ENCODE results near the gene ASCC1.
A peak's percentile ranks its signal among the peaks of the same experiment; 100 is the strongest.
"Not testable (repeated sequence)": the region's sequence is repeated elsewhere in the genome, so short reads cannot be mapped to it uniquely, and the experiment has no call there.

The ASCC1 gene

GRCh38 chr10:72167118-72167517 is 49.0 kb downstream of the ASCC1 start:
- TF ChIP-seq, protein P1, sequence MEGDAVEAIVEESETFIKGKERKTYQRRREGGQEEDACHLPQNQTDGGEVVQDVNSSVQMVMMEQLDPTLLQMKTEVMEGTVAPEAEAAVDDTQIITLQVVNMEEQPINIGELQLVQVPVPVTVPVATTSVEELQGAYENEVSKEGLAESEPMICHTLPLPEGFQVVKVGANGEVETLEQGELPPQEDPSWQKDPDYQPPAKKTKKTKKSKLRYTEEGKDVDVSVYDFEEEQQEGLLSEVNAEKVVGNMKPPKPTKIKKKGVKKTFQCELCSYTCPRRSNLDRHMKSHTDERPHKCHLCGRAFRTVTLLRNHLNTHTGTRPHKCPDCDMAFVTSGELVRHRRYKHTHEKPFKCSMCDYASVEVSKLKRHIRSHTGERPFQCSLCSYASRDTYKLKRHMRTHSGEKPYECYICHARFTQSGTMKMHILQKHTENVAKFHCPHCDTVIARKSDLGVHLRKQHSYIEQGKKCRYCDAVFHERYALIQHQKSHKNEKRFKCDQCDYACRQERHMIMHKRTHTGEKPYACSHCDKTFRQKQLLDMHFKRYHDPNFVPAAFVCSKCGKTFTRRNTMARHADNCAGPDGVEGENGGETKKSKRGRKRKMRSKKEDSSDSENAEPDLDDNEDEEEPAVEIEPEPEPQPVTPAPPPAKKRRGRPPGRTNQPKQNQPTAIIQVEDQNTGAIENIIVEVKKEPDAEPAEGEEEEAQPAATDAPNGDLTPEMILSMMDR (IDR thresholded peaks at IDR 0.05; ENCODE audit: control extremely low read depth, extremely low read depth, low read depth, missing control alignments): no peak
- DNase-seq (ENCODE audit: extremely low spot score): no peak
- CTCF ChIA-PET: interaction anchor here (1.3 to 1.4 kb wide), 2 partner anchors 23 to 41 kb away, joined by 3 read pairs; no protein-coding TSS in a partner anchor
- POLR2A ChIA-PET: no interaction called here

DNA sequence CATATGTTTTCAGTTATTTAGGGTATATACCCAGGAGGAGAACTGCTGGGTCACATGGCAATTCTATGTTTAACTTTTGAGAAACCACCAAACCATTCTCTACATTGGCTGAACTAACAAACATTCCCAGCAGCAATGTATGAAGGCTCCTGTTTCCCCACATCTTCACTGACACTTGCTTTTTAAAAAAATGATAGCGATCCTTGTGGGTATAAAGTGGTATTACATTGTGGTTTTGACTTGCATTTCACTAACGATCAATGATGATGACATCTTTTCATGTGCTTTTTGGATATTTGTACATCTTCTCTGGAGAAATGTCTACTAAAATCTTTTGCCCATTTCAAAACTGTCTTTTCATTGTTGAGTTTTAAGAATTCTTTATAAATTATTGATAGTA is 51.5 kb downstream of the ASCC1 start:
- ChIA-PET CTCF (interaction anchor here (1.0 to 1.3 kb wide), 2 partner anchors 10 to 14 kb away, joined by 3 to 9 read pairs; no protein-coding TSS in a partner anchor), POLR2A (no interaction called here)
- TF ChIP-seq, protein P1 (IDR thresholded peaks at IDR 0.05; ENCODE audit: control extremely low read depth, extremely low read depth, low read depth, missing control alignments): no peak
- DNase-seq (ENCODE audit: extremely low spot score): no peak

DNA sequence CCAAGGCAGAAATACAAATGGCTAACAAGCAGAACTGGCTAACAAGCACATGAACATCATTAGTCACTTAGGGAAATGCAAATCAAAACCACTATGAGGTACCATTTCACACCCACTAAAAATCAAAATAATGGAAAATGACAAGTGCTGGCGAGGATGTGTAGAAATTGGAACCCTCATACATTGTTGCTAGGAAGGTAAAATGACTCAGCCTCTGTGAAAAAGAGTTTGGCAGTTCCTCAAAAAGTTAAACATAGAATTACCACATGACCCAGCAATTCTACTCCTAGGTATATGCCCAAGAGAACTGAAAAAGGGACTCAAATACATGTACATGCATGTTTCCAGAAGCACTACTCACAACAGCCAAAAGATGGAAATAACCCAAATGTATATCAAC is 53.1 kb downstream of the ASCC1 start:
- ChIA-PET POLR2A (no interaction called here), CTCF (no interaction called here)
- TF ChIP-seq, protein P1 (IDR thresholded peaks at IDR 0.05; ENCODE audit: control extremely low read depth, extremely low read depth, low read depth, missing control alignments): no peak
- DNase-seq (ENCODE audit: extremely low spot score): peak; percentile 20

DNA sequence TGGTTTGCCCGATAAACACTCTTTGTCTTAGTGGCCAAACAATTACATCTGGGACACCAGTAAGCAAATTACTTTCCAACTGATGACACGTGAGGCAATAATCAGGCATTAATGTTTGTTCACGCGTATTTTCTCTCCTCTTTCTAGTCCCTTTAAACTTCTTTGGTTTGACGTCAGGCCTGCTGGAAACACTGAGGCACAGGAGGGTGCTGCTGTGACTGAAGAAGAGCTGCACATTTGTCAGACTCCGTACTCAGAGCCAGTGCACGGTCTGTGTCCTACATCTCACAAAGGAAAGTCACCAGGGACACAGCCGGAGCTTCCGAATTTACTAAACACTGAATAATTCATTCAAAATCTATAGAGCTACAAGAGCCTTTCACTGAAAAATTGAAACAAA is 57.9 kb downstream of the ASCC1 start:
- CTCF ChIA-PET: interaction anchor here (1.0 to 1.6 kb wide), 5 partner anchors 10 to 21 kb away, joined by 3 to 4 read pairs (median 4); no protein-coding TSS in a partner anchor
- TF ChIP-seq, protein P1 (IDR thresholded peaks at IDR 0.05; ENCODE audit: control extremely low read depth, extremely low read depth, low read depth, missing control alignments): no peak
- no peak for DNase-seq (ENCODE audit: extremely low spot score)
- POLR2A ChIA-PET: no interaction called here

- DNase-seq (ENCODE audit: extremely low spot score): no peak
- CTCF ChIA-PET: interaction anchor here (1.2 to 1.4 kb wide), 2 partner anchors 8 to 9 kb away, joined by 3 to 4 read pairs; no protein-coding TSS in a partner anchor
- POLR2A ChIA-PET: no interaction called here
- TF ChIP-seq, protein P1 (IDR thresholded peaks at IDR 0.05; ENCODE audit: control extremely low read depth, extremely low read depth, low read depth, missing control alignments): no peak
Measured at GRCh38 chr10:72156223-72156622, 59.9 kb downstream of the ASCC1 start.

- DNase-seq (ENCODE audit: extremely low spot score): no peak
- TF ChIP-seq, protein P1 (IDR thresholded peaks at IDR 0.05; ENCODE audit: control extremely low read depth, extremely low read depth, low read depth, missing control alignments): no peak
- ChIA-PET CTCF (no interaction called here), POLR2A (no interaction called here)
Measured at GRCh38 chr10:72152286-72152685, 63.8 kb downstream of the ASCC1 start.

- CTCF ChIA-PET; DNase-seq (ENCODE audit: extremely low spot score); POLR2A ChIA-PET: not testable (repeated sequence)
Measured at GRCh38 chr10:72150746-72151478, 65.2 kb downstream of the ASCC1 start.

DNA sequence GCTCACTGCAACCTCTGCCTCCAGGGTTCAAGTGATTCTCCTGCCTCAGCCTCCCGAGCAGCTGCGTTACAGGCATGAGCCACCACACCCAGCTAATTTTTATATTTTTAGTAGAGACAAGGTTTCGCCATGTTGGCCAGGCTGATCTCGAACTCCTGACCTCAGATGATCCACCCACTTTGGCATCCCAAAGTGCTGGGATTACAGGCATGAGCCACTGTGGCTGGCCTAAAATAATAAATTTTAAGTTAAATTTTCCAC is 68.8 kb downstream of the ASCC1 start:
- POLR2A ChIA-PET; DNase-seq (ENCODE audit: extremely low spot score): not testable (repeated sequence)
- CTCF ChIA-PET: interaction anchor here (1.1 to 1.5 kb wide), 3 partner anchors 12 to 86 kb away, joined by 3 to 4 read pairs (median 3); no protein-coding TSS in a partner anchor

Measured in GM10248 (cell line).